ENCODE results near the gene TCF19. TPM values are rescaled to one million over a fixed set of nuclear protein-coding genes. Genes with fewer than 3 reads are reported as not detected.

TCF19 gene
- total RNA-seq (10.9 TPM), polyA plus RNA-seq (10 to 100 TPM in 2 of 4 donors, 1 to 10 TPM in 2; 8.3 to 13.3 (median 11.2) TPM)

- H3K36me3 Mint-ChIP-seq, result peaks cover 4% of the 10 kb centered on the region
Observed at GRCh38 chr6:31158140-31158862, at the start of gene TCF19. Gene TCF19 (plus strand): TSS chr6:31158589. CDS start chr6:31159470, 881 bp downstream.

GRCh38 chr6:31110825-31111582, 47.4 kb upstream of the TCF19 start:
- Mint-ChIP-seq H3K4me1 (peaks cover 0 to 8% (median 1%) of the 10 kb centered on the region in 4 donors), H3K27ac (peak overlapping the region in 1 of 3 donors; percentile 60), H3K36me3 (no peaks in the 10 kb centered on the region), H3K9me3 (peaks cover 0 to 2% (median 0%) of the 10 kb centered on the region in 7 donors), H3K4me3 (no peak overlapping the region), H3K27me3 (peaks cover 14% of the 10 kb centered on the region)
- no peaks in the 10 kb centered on the region for H3K4me1 ChIP-seq (ENCODE audit: control insufficient read depth, insufficient read depth, low read length, poor library complexity, severe bottlenecking)
- H3K9me3 ChIP-seq (ENCODE audit: control insufficient read depth in 2 of 2, low read length in 2 of 2), result no peaks in the 10 kb centered on the region
- ATAC-seq (ENCODE audit: low read depth in 2 of 2), result no peak
- no peak overlapping the region for H3K27ac ChIP-seq (ENCODE audit: insufficient read depth, low read length, poor library complexity, severe bottlenecking)
- H3K36me3 ChIP-seq (ENCODE audit: control insufficient read depth, insufficient read depth, low read length), result no peaks in the 10 kb centered on the region
- H3K27me3 ChIP-seq (ENCODE audit: control insufficient read depth, insufficient read depth, low read length), result no peaks in the 10 kb centered on the region
- H3K4me3 ChIP-seq (ENCODE audit: low read depth, low read length), result no peak overlapping the region
- no peak for DNase-seq

More at GRCh38 chr6:31158140-31158862, at the start of gene TCF19:
- H3K27ac Mint-ChIP-seq, result peak within 1 kb of the TSS; percentile 90 to 94 (median 91)
- peaks cover 24% of the 10 kb centered on the region for H3K4me1 ChIP-seq (ENCODE audit: control insufficient read depth, insufficient read depth, low read length, poor library complexity, severe bottlenecking)
- H3K4me1 Mint-ChIP-seq, result peaks cover 8 to 36% (median 17%) of the 10 kb centered on the region in 4 donors
- no peaks in the 10 kb centered on the region for H3K36me3 ChIP-seq (ENCODE audit: control insufficient read depth, insufficient read depth, low read length)
- peak within 1 kb of the TSS; percentile 86 to 96 (median 94) for H3K4me3 Mint-ChIP-seq
- ATAC-seq (ENCODE audit: low read depth in 2 of 2) (peak; percentile 90 to 93), DNase-seq (peak; percentile 98 to 99 (median 99))
- no peaks in the 10 kb centered on the region for H3K9me3 ChIP-seq (ENCODE audit: control insufficient read depth in 2 of 2, low read length in 2 of 2)
- no peaks in the 10 kb centered on the region for H3K27me3 Mint-ChIP-seq
- no peaks in the 10 kb centered on the region for H3K27me3 ChIP-seq (ENCODE audit: control insufficient read depth, insufficient read depth, low read length)
- peak within 1 kb of the TSS; percentile 82 for H3K27ac ChIP-seq (ENCODE audit: insufficient read depth, low read length, poor library complexity, severe bottlenecking)
- no peaks in the 10 kb centered on the region for H3K9me3 Mint-ChIP-seq
- peak within 1 kb of the TSS; percentile 78 for H3K4me3 ChIP-seq (ENCODE audit: low read depth, low read length)

- Histone ChIP-seq H3K4me3 (ENCODE audit: low read depth, low read length) (no peak overlapping the region), H3K27me3 (ENCODE audit: control insufficient read depth, insufficient read depth, low read length) (no peaks in the 10 kb centered on the region), H3K9me3 (ENCODE audit: control insufficient read depth in 2 of 2, low read length in 2 of 2) (no peaks in the 10 kb centered on the region), H3K4me1 (ENCODE audit: control insufficient read depth, insufficient read depth, low read length, poor library complexity, severe bottlenecking) (no peaks in the 10 kb centered on the region), H3K27ac (ENCODE audit: insufficient read depth, low read length, poor library complexity, severe bottlenecking) (no peak overlapping the region), H3K36me3 (ENCODE audit: control insufficient read depth, insufficient read depth, low read length) (no peaks in the 10 kb centered on the region)
- Mint-ChIP-seq H3K27me3 (peaks cover 12% of the 10 kb centered on the region), H3K4me3 (no peak overlapping the region), H3K4me1 (peaks cover 0 to 8% (median 1%) of the 10 kb centered on the region in 4 donors), H3K36me3 (no peaks in the 10 kb centered on the region), H3K9me3 (no peaks in the 10 kb centered on the region), H3K27ac (no peak overlapping the region)
- DNase-seq (no peak), ATAC-seq (ENCODE audit: low read depth in 2 of 2) (no peak)
Observed at GRCh38 chr6:31111712-31112111, 46.7 kb upstream of the TCF19 start.

GRCh38 chr6:31112478-31112877, 45.9 kb upstream of the TCF19 start, which contains the start of gene C6orf15:
Gene C6orf15 (minus strand): TSS chr6:31112575. CDS start chr6:31112555, 20 bp downstream.
- no peaks in the 10 kb centered on the region for H3K36me3 ChIP-seq (ENCODE audit: control insufficient read depth, insufficient read depth, low read length)
- peak within 1 kb of the TSS in 2 of 3 donors; percentile 8 to 71 for H3K27ac Mint-ChIP-seq
- H3K27me3 Mint-ChIP-seq, result peaks cover 12% of the 10 kb centered on the region
- no peak within 1 kb of the TSS for H3K27ac ChIP-seq (ENCODE audit: insufficient read depth, low read length, poor library complexity, severe bottlenecking)
- ATAC-seq (ENCODE audit: low read depth in 2 of 2), result no peak
- no peaks in the 10 kb centered on the region for H3K36me3 Mint-ChIP-seq
- no peaks in the 10 kb centered on the region for H3K27me3 ChIP-seq (ENCODE audit: control insufficient read depth, insufficient read depth, low read length)
- H3K9me3 Mint-ChIP-seq, result no peaks in the 10 kb centered on the region
- H3K4me1 Mint-ChIP-seq, result peaks cover 0 to 8% (median 1%) of the 10 kb centered on the region in 4 donors
- DNase-seq, result no peak
- no peak within 1 kb of the TSS for H3K4me3 ChIP-seq (ENCODE audit: low read depth, low read length)
- H3K4me3 Mint-ChIP-seq, result no peak within 1 kb of the TSS
- no peaks in the 10 kb centered on the region for H3K9me3 ChIP-seq (ENCODE audit: control insufficient read depth in 2 of 2, low read length in 2 of 2)
- H3K4me1 ChIP-seq (ENCODE audit: control insufficient read depth, insufficient read depth, low read length, poor library complexity, severe bottlenecking), result no peaks in the 10 kb centered on the region

GRCh38 chr6:31113861-31114540, 44.4 kb upstream of the TCF19 start:
- Mint-ChIP-seq H3K4me3 (no peak overlapping the region), H3K4me1 (peaks cover 0 to 8% (median 1%) of the 10 kb centered on the region in 4 donors), H3K36me3 (no peaks in the 10 kb centered on the region), H3K27me3 (peaks cover 16% of the 10 kb centered on the region), H3K27ac (peak overlapping the region in 1 of 3 donors; percentile 57), H3K9me3 (no peaks in the 10 kb centered on the region)
- no peaks in the 10 kb centered on the region for H3K4me1 ChIP-seq (ENCODE audit: control insufficient read depth, insufficient read depth, low read length, poor library complexity, severe bottlenecking)
- DNase-seq (no peak), ATAC-seq (ENCODE audit: low read depth in 2 of 2) (no peak)
- H3K27me3 ChIP-seq (ENCODE audit: control insufficient read depth, insufficient read depth, low read length), result no peaks in the 10 kb centered on the region
- H3K4me3 ChIP-seq (ENCODE audit: low read depth, low read length), result no peak overlapping the region
- H3K36me3 ChIP-seq (ENCODE audit: control insufficient read depth, insufficient read depth, low read length), result no peaks in the 10 kb centered on the region
- H3K27ac ChIP-seq (ENCODE audit: insufficient read depth, low read length, poor library complexity, severe bottlenecking), result no peak overlapping the region
- no peaks in the 10 kb centered on the region for H3K9me3 ChIP-seq (ENCODE audit: control insufficient read depth in 2 of 2, low read length in 2 of 2)

- no peak within 1 kb of the TSS for H3K4me3 ChIP-seq (ENCODE audit: low read depth, low read length)
- peak within 1 kb of the TSS; percentile 50 to 77 (median 57) for H3K27ac Mint-ChIP-seq
- no peaks in the 10 kb centered on the region for H3K36me3 Mint-ChIP-seq
- H3K27me3 Mint-ChIP-seq, result peaks cover 14% of the 10 kb centered on the region
- no peaks in the 10 kb centered on the region for H3K4me1 ChIP-seq (ENCODE audit: control insufficient read depth, insufficient read depth, low read length, poor library complexity, severe bottlenecking)
- H3K9me3 ChIP-seq (ENCODE audit: control insufficient read depth in 2 of 2, low read length in 2 of 2), result no peaks in the 10 kb centered on the region
- no peaks in the 10 kb centered on the region for H3K9me3 Mint-ChIP-seq
- no peak for DNase-seq
- no peaks in the 10 kb centered on the region for H3K36me3 ChIP-seq (ENCODE audit: control insufficient read depth, insufficient read depth, low read length)
- no peak within 1 kb of the TSS for H3K4me3 Mint-ChIP-seq
- no peak within 1 kb of the TSS for H3K27ac ChIP-seq (ENCODE audit: insufficient read depth, low read length, poor library complexity, severe bottlenecking)
- ATAC-seq (ENCODE audit: low read depth in 2 of 2), result no peak
- H3K4me1 Mint-ChIP-seq, result peaks cover 0 to 8% (median 1%) of the 10 kb centered on the region in 4 donors
- H3K27me3 ChIP-seq (ENCODE audit: control insufficient read depth, insufficient read depth, low read length), result no peaks in the 10 kb centered on the region
Observed at GRCh38 chr6:31114541-31114878, 43.9 kb upstream of the TCF19 start, which contains the start of gene PSORS1C1. Gene PSORS1C1 (plus strand): TSS chr6:31114800. CDS start chr6:31129633, 14,833 bp downstream.

All from CD4-positive, CD25-positive, alpha-beta regulatory T cell (primary cell).